ENCODE results near the gene FSD1L. TPM values are rescaled to one million over a fixed set of nuclear protein-coding genes. Genes with fewer than 3 reads are reported as not detected.

Gene FSD1L
- total and polyA plus RNA-seq, 2 of the 13 experiments (the other 11 are each of a cell fraction or from before 2014, with no cell fraction given) = 4.1 to 5.1 TPM

GRCh38 chr9:105557804-105558610, 110.2 kb downstream of the FSD1L start, which contains the start of gene FKTN (continued):
- TF ChIP-seq MAF1 (CRISPR knock-in tag; IDR thresholded peaks at IDR 0.05; ENCODE audit: borderline replicate concordance) (no peak; the same call in 1 of the 2 replicates), BORCS8-MEF2B (CRISPR knock-in tag; IDR thresholded peaks at IDR 0.05) (peak; percentile 84), KDM3A (CRISPR knock-in tag; IDR thresholded peaks at IDR 0.05; ENCODE audit: low read depth) (no peak; the same call in 1 of the 2 replicates), AHR (CRISPR knock-in tag; IDR thresholded peaks at IDR 0.05) (no peak), KLF16 (CRISPR knock-in tag; IDR thresholded peaks at IDR 0.05) (0 out of 4 replicates have a peak, but pooled peaks of 1 of the 2 experiments have one; percentile 22), NRL (CRISPR knock-in tag; IDR thresholded peaks at IDR 0.05; ENCODE audit: borderline replicate concordance) (peak; percentile 57; the same call in 1 of the 2 replicates), SNAPC5 (CRISPR knock-in tag; IDR thresholded peaks at IDR 0.05; ENCODE audit: borderline replicate concordance) (no peak), ZNF816 (CRISPR knock-in tag; IDR thresholded peaks at IDR 0.05; ENCODE audit: borderline replicate concordance) (peak; percentile 37; the same call in 1 of the 2 replicates), ETV5 (CRISPR knock-in tag; IDR thresholded peaks at IDR 0.05; ENCODE audit: borderline replicate concordance) (peak; percentile 32; the same call in 1 of the 2 replicates), ZNF563 (CRISPR knock-in tag; IDR thresholded peaks at IDR 0.05) (no peak; the same call in 1 of the 2 replicates), HMGXB3 (CRISPR knock-in tag; IDR thresholded peaks at IDR 0.05; ENCODE audit: borderline replicate concordance) (0 out of 2 replicates have a peak, but pooled peaks have one; percentile 20), ZNF17 (CRISPR knock-in tag; IDR thresholded peaks at IDR 0.05) (no peak; the same call in 1 of the 2 replicates), RBAK (CRISPR knock-in tag; IDR thresholded peaks at IDR 0.05) (no peak), ZNF775 (CRISPR knock-in tag; IDR thresholded peaks at IDR 0.05; ENCODE audit: borderline replicate concordance) (no peak), HNRNPL (IDR thresholded peaks at IDR 0.05; ENCODE audit: low read depth, low read length) (no peak), ZNF451 (CRISPR knock-in tag; IDR thresholded peaks at IDR 0.05) (no peak), TRAFD1 (CRISPR knock-in tag; IDR thresholded peaks at IDR 0.05; ENCODE audit: borderline replicate concordance) (no peak), ZBTB25 (CRISPR knock-in tag; IDR thresholded peaks at IDR 0.05) (peak; percentile 52), SIX4 (CRISPR knock-in tag; IDR thresholded peaks at IDR 0.05) (no peak), E2F2 (CRISPR knock-in tag; IDR thresholded peaks at IDR 0.05; ENCODE audit: borderline replicate concordance) (no peak)

Measured in HepG2 (cell line).